MM.1S (cell line): ENCODE results near the gene PTGER1.

Experiments used
- DNase-seq: peaks from one replicate; pipeline ENCODE4 v3.0.0-alpha.2; 2015
- H2AFZ ChIP-seq: fragments of 300-600 bp; sonication (generic); 2 replicates; pipeline ENCODE4 v1.6.0; 2016; ENCODE audit warnings: antibody characterized with exemption, low read length
- H3F3A ChIP-seq: fragments of 300-600 bp; sonication (generic); 2 replicates; pipeline ENCODE4 v1.6.1; 2016; ENCODE audit warnings: mild to moderate bottlenecking, antibody characterized with exemption, low read length, moderate library complexity, mixed read lengths; ENCODE audit not compliant: insufficient read depth
- H3K27ac ChIP-seq: fragments of 300-600 bp; sonication (generic); 2 replicates; pipeline ENCODE4 v1.5.1; 2016; ENCODE audit warnings: mild to moderate bottlenecking, low read length
- H3K27me3 ChIP-seq: fragments of 300-600 bp; sonication (generic); replicated peaks from 2 replicates; pipeline ENCODE4 v1.6.0; 2016; ENCODE audit warnings: low read length; ENCODE audit not compliant: insufficient read depth
- H3K36me3 ChIP-seq: fragments of 300-600 bp; sonication (generic); replicated peaks from 2 replicates; pipeline ENCODE4 v1.6.1; 2016; ENCODE audit warnings: mild to moderate bottlenecking, low read length, mixed read lengths; ENCODE audit not compliant: insufficient read depth
- H3K4me1 ChIP-seq: fragments of 300-600 bp; sonication (generic); 2 replicates; pipeline ENCODE4 v1.6.1; 2016; ENCODE audit warnings: low read length, mixed read lengths
- H3K4me2 ChIP-seq: fragments of 300-600 bp; sonication (generic); 2 replicates; pipeline ENCODE4 v1.6.0; 2016; ENCODE audit warnings: low read depth, low read length
- H3K4me3 ChIP-seq: fragments of 300-600 bp; sonication (generic); 2 replicates; pipeline ENCODE4 v1.5.1; 2016; ENCODE audit warnings: low read length, mixed read lengths
- H3K79me2 ChIP-seq: fragments of 300-600 bp; sonication (generic); 2 replicates; pipeline ENCODE4 v1.6.1; 2016; ENCODE audit warnings: mixed run types, low read length, mixed read lengths
- H3K9ac ChIP-seq: fragments of 300-600 bp; sonication (generic); 2 replicates; pipeline ENCODE4 v1.6.1; 2016; ENCODE audit warnings: low read length, mixed read lengths
- H3K9me2 ChIP-seq: fragments of 300-600 bp; sonication (generic); replicated peaks from 2 replicates; pipeline ENCODE4 v1.6.1; 2016; ENCODE audit warnings: mild to moderate bottlenecking, low read length, mixed read lengths; ENCODE audit not compliant: insufficient read depth
- H3K9me3 ChIP-seq: fragments of 300-600 bp; sonication (generic); replicated peaks from 2 replicates; pipeline ENCODE4 v1.6.1; 2016; ENCODE audit warnings: mild to moderate bottlenecking, low read length, mixed read lengths; ENCODE audit not compliant: insufficient read depth
- H4K20me1 ChIP-seq: fragments of 300-600 bp; sonication (generic); 2 replicates; pipeline ENCODE4 v1.6.1; 2016; ENCODE audit warnings: mild to moderate bottlenecking, low read length, moderate library complexity, mixed read lengths; ENCODE audit not compliant: insufficient read depth
- EZH2 ChIP-seq: fragments of 300-600 bp; sonication (generic); optimal IDR thresholded peaks from 2 replicates; pipeline ENCODE3; 2017; ENCODE audit warnings: low read depth, mild to moderate bottlenecking, antibody characterized with exemption, low read length, mixed read lengths
- EZH2phosphoT487 ChIP-seq: fragments of 300-600 bp; sonication (generic); IDR thresholded peaks from 2 replicates; pipeline ENCODE4 v1.6.1; 2018; ENCODE audit warnings: antibody characterized with exemption, low read length
- TF ChIP-seq, protein P1 (sequence below): fragments of 300-600 bp; sonication (generic); IDR thresholded peaks from 2 replicates; pipeline ENCODE4 v1.5.1; 2016; ENCODE audit warnings: antibody characterized with exemption, low read length, mixed read lengths

The PTGER1 gene

GRCh38 chr19:14440049-14440448, 35.1 kb downstream of the PTGER1 start:
- TF ChIP-seq, protein P1, sequence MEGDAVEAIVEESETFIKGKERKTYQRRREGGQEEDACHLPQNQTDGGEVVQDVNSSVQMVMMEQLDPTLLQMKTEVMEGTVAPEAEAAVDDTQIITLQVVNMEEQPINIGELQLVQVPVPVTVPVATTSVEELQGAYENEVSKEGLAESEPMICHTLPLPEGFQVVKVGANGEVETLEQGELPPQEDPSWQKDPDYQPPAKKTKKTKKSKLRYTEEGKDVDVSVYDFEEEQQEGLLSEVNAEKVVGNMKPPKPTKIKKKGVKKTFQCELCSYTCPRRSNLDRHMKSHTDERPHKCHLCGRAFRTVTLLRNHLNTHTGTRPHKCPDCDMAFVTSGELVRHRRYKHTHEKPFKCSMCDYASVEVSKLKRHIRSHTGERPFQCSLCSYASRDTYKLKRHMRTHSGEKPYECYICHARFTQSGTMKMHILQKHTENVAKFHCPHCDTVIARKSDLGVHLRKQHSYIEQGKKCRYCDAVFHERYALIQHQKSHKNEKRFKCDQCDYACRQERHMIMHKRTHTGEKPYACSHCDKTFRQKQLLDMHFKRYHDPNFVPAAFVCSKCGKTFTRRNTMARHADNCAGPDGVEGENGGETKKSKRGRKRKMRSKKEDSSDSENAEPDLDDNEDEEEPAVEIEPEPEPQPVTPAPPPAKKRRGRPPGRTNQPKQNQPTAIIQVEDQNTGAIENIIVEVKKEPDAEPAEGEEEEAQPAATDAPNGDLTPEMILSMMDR, result no peak
- TF ChIP-seq EZH2 (no peak), EZH2phosphoT487 (no peak)
- Histone ChIP-seq H3K27ac (no peak overlapping the region), H3K9me3 (no peaks in the 10 kb centered on the region), H2AFZ (peak overlapping the region; percentile 68), H3K9me2 (no peaks in the 10 kb centered on the region), H3K4me3 (peak overlapping the region; percentile 63), H4K20me1 (no peaks in the 10 kb centered on the region), H3K4me2 (peak overlapping the region; percentile 60), H3F3A (no peaks in the 10 kb centered on the region; the same call in 1 of the 2 replicates), H3K79me2 (peaks cover 39% of the 10 kb centered on the region), H3K9ac (peak overlapping the region; percentile 43; the same call in 1 of the 2 replicates), H3K27me3 (no peaks in the 10 kb centered on the region), H3K36me3 (no peaks in the 10 kb centered on the region; the same call in 1 of the 2 replicates), H3K4me1 (peaks cover 3% of the 10 kb centered on the region; the same call in 1 of the 2 replicates)
- DNase-seq, result peak; percentile 76

- Histone ChIP-seq H4K20me1 (no peaks in the 10 kb centered on the region), H2AFZ (no peak overlapping the region), H3K9ac (no peak overlapping the region), H3K27me3 (no peaks in the 10 kb centered on the region), H3K79me2 (peaks cover 50% of the 10 kb centered on the region), H3K4me2 (no peak overlapping the region), H3K4me3 (no peak overlapping the region), H3K9me3 (no peaks in the 10 kb centered on the region), H3K27ac (no peak overlapping the region), H3K36me3 (no peaks in the 10 kb centered on the region; the same call in 1 of the 2 replicates), H3K4me1 (peaks cover 6% of the 10 kb centered on the region; the same call in 1 of the 2 replicates), H3K9me2 (no peaks in the 10 kb centered on the region), H3F3A (no peaks in the 10 kb centered on the region; the same call in 1 of the 2 replicates)
- no peak for DNase-seq
- TF ChIP-seq, protein P1, result no peak
- TF ChIP-seq EZH2, result no peak
- TF ChIP-seq EZH2phosphoT487, result no peak
Measured at GRCh38 chr19:14439014-14439413, 36.1 kb downstream of the PTGER1 start.

DNA sequence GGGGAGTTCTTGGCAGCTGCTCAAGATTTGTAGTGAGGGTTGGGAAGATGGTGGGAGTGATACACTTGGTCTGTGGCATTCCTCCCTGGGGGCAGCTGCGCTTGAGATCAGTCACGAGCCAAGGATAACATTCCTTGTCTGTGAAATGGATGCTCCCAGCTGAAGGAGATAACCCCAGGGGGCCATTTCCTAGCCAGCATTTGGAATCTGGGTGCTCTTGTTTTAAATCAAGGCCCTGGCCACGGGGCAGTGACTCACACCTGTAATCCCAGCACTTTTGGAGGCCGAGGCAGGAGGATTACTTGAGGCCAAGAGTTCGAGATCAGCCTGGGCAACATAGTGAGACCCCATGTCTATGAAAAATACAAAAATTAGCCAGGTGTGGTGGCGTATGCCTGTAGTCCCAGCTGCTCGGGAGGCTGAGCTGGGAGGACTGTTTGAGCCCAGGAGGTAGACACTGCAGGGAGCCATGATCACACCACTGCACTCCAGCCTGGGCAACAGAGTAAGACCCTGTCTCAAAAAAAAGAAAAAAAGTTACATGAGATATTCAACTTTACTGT, 37.5 kb downstream of the PTGER1 start:
- no peak overlapping the region for H3K9ac ChIP-seq
- H3K27me3 ChIP-seq, result no peaks in the 10 kb centered on the region
- H3K27ac ChIP-seq, result no peak overlapping the region
- TF ChIP-seq, protein P1, result no peak
- TF ChIP-seq EZH2phosphoT487 (no peak), EZH2 (no peak)
- H3K9me3 ChIP-seq, result no peaks in the 10 kb centered on the region
- no peaks in the 10 kb centered on the region for H4K20me1 ChIP-seq
- H3K4me2 ChIP-seq, result no peak overlapping the region
- H2AFZ ChIP-seq, result no peak overlapping the region
- no peaks in the 10 kb centered on the region for H3K36me3 ChIP-seq
- no peak overlapping the region for H3K4me3 ChIP-seq
- DNase-seq, result no peak
- H3F3A ChIP-seq, result peaks cover 2% of the 10 kb centered on the region; the same call in 1 of the 2 replicates
- peaks cover 56% of the 10 kb centered on the region for H3K79me2 ChIP-seq
- H3K4me1 ChIP-seq, result peaks cover 9% of the 10 kb centered on the region; the same call in 1 of the 2 replicates
- H3K9me2 ChIP-seq, result no peaks in the 10 kb centered on the region
